ENCODE data around the gene ZNF536. TPM values are rescaled to one million over a fixed set of nuclear protein-coding genes. Genes with fewer than 3 reads are reported as not detected.
"Not testable (repeated sequence)": the region's sequence is repeated elsewhere in the genome, so short reads cannot be mapped to it uniquely, and the experiment has no call there.

ZNF536 gene
- total and polyA plus RNA-seq, 2 of the 13 experiments (the other 11 are each of a cell fraction or from before 2014, with no cell fraction given), result not detected

- Histone ChIP-seq H2AFZ (ENCODE audit: low read length) (no peak overlapping the region), H3K9ac (ENCODE audit: insufficient read depth, low read depth, low read length) (no peak overlapping the region), H3K79me2 (ENCODE audit: insufficient read depth, low read length) (no peaks in the 10 kb centered on the region), H4K20me1 (ENCODE audit: insufficient read depth, low read length) (no peaks in the 10 kb centered on the region), H3K27me3 (ENCODE audit: control insufficient read depth in 1 of 2, insufficient read depth in 2 of 2, low read length in 2 of 2) (no peaks in the 10 kb centered on the region), H3K4me3 (replicated peaks in 1 of 3; ENCODE audit: insufficient read depth in 1 of 3, low read depth in 2 of 3, low read length in 3 of 3) (no peak overlapping the region), H3K27ac (ENCODE audit: extremely low read length, insufficient read depth, low read length) (no peak overlapping the region), H3K36me3 (replicated peaks in 1 of 2; ENCODE audit: control insufficient read depth in 1 of 2, insufficient read depth in 2 of 2, low read length in 2 of 2) (no peaks in the 10 kb centered on the region), H3K9me3 (ENCODE audit: low read length) (no peaks in the 10 kb centered on the region), H3K4me2 (ENCODE audit: low read depth, low read length) (no peak overlapping the region), H3K4me1 (ENCODE audit: insufficient read depth, low read length) (no peaks in the 10 kb centered on the region)
- in situ Hi-C loops (cut with HindIII; ENCODE audit: extremely low pct_ligation_motif_present, low pct_unique_long_range_greater_than_20kb), result no loop called here
- no peak for FAIRE-seq
- POLR2A ChIA-PET, result no interaction called here
- no peak for DNase-seq (ENCODE audit: low spot score)
- intact Hi-C loops (cut with micrococcal nuclease; ENCODE audit: unreplicated experiment), result loop anchor here (5.0 kb wide), 1 partner anchor 413 kb away; no protein-coding TSS in a partner anchor
- TF ChIP-seq ZNF619 (CRISPR knock-in tag; IDR thresholded peaks at IDR 0.05), result no peak
- no peak for TF ChIP-seq PATZ1 (CRISPR knock-in tag; IDR thresholded peaks at IDR 0.05)
- TF ChIP-seq TGIF2 (CRISPR knock-in tag; IDR thresholded peaks at IDR 0.05), result no peak
- TF ChIP-seq CC2D1A (CRISPR knock-in tag; IDR thresholded peaks at IDR 0.05), result no peak
- no peak for TF ChIP-seq KMT2A (CRISPR knock-in tag; IDR thresholded peaks at IDR 0.05)
- no peak for TF ChIP-seq PAF1 (CRISPR knock-in tag; IDR thresholded peaks at IDR 0.05)
- no peak for TF ChIP-seq ATF6 (CRISPR knock-in tag; conservative IDR thresholded peaks at IDR 0.05)
- TF ChIP-seq BORCS8-MEF2B (CRISPR knock-in tag; IDR thresholded peaks at IDR 0.05), result no peak
- no peak for TF ChIP-seq RFX1 (IDR thresholded peaks at IDR 0.05)
- no peak for TF ChIP-seq HNF4G (IDR thresholded peaks at IDR 0.05; ENCODE audit: borderline replicate concordance, low read depth, low read length)
- TF ChIP-seq HNF4G (CRISPR knock-in tag; IDR thresholded peaks at IDR 0.05; ENCODE audit: borderline replicate concordance, low read depth), result no peak
- TF ChIP-seq PTBP1 (IDR thresholded peaks at IDR 0.05; ENCODE audit: low read depth, low read length, poor library complexity, severe bottlenecking), result no peak
- WGBS (ENCODE audit: low lambda C conversion rate), result 0% methylated on average over 1 of the region's 8 CpGs
- CTCF ChIA-PET (ENCODE audit: low intra/inter-chr PET ratio, low total read pairs), result no interaction called here
- BruUV-seq (replicated peaks), result no TSS peak
- no peak for ATAC-seq
Measured at GRCh38 chr19:30464162-30464561, 92.0 kb downstream of the ZNF536 start.

- 21% methylated on average over 4 of the region's 4 CpGs for WGBS (ENCODE audit: low lambda C conversion rate)
- H3K9me3 ChIP-seq (ENCODE audit: low read length); H4K20me1 ChIP-seq (ENCODE audit: insufficient read depth, low read length); CTCF ChIA-PET (ENCODE audit: low intra/inter-chr PET ratio, low total read pairs); H3K79me2 ChIP-seq (ENCODE audit: insufficient read depth, low read length); H3K27ac ChIP-seq (ENCODE audit: extremely low read length, insufficient read depth, low read length); ATAC-seq; DNase-seq (ENCODE audit: low spot score); FAIRE-seq; H3K9ac ChIP-seq (ENCODE audit: insufficient read depth, low read depth, low read length); H3K36me3 ChIP-seq (replicated peaks in 1 of 2; ENCODE audit: control insufficient read depth in 1 of 2, insufficient read depth in 2 of 2, low read length in 2 of 2); POLR2A ChIA-PET; H3K27me3 ChIP-seq (ENCODE audit: control insufficient read depth in 1 of 2, insufficient read depth in 2 of 2, low read length in 2 of 2); H2AFZ ChIP-seq (ENCODE audit: low read length); BruUV-seq (replicated peaks); H3K4me2 ChIP-seq (ENCODE audit: low read depth, low read length); H3K4me1 ChIP-seq (ENCODE audit: insufficient read depth, low read length); intact Hi-C loops (cut with micrococcal nuclease; ENCODE audit: unreplicated experiment); in situ Hi-C loops (cut with HindIII; ENCODE audit: extremely low pct_ligation_motif_present, low pct_unique_long_range_greater_than_20kb); H3K4me3 ChIP-seq (replicated peaks in 1 of 3; ENCODE audit: insufficient read depth in 1 of 3, low read depth in 2 of 3, low read length in 3 of 3): not testable (repeated sequence)
Measured at GRCh38 chr19:30466598-30466997, 94.4 kb downstream of the ZNF536 start.
